GM23338 (cell line): Measurements from ENCODE around the gene IL22RA1. TPM values are rescaled to one million over a fixed set of nuclear protein-coding genes. Genes with fewer than 3 reads are reported as not detected.

Source experiments
- ATAC-seq: fragments of 200-7000 bp; cut with Tn5 transposase; 3 replicates; pipeline ENCODE4 v1.9.1; 2020
- DNase-seq: peaks from one replicate; pipeline ENCODE4 v3.0.0-alpha.2; 2015; ENCODE audit warnings: low spot score
- H2AFZ ChIP-seq: fragments of 200-600 bp; sonication (generic); 2 replicates; pipeline ENCODE4 v1.8.0; 2016; ENCODE audit warnings: antibody characterized with exemption, mild to moderate bottlenecking, moderate library complexity
- H3F3A ChIP-seq: fragments of 200-600 bp; sonication (generic); replicated peaks from 2 replicates; pipeline ENCODE4 v1.8.0; 2017; ENCODE audit warnings: antibody characterized with exemption, mixed run types, low read depth
- H3K27ac ChIP-seq: fragments of 200-600 bp; sonication (generic); 2 replicates; pipeline ENCODE4 v1.6.1; 2016; ENCODE audit warnings: low read depth
- H3K27me3 ChIP-seq: fragments of 200-600 bp; sonication (generic); 2 replicates; pipeline ENCODE4 v1.8.0; 2016; ENCODE audit warnings: mild to moderate bottlenecking, mixed run types, moderate library complexity; ENCODE audit not compliant: insufficient read depth
- H3K36me3 ChIP-seq: fragments of 200-600 bp; sonication (generic); 2 replicates; pipeline ENCODE4 v1.8.0; 2016; ENCODE audit warnings: mild to moderate bottlenecking; ENCODE audit not compliant: insufficient read depth
- H3K4me1 ChIP-seq: fragments of 200-600 bp; sonication (generic); 2 replicates; pipeline ENCODE4 v1.8.0; 2016; ENCODE audit warnings: mild to moderate bottlenecking, moderate library complexity; ENCODE audit not compliant: insufficient read depth
- H3K4me2 ChIP-seq: fragments of 200-600 bp; sonication (generic); 2 replicates; pipeline ENCODE4 v1.7.1; 2017; ENCODE audit warnings: mixed run types
- H3K4me3 ChIP-seq: fragments of 200-600 bp; sonication (generic); 2 replicates; pipeline ENCODE4 v1.6.1; 2016; ENCODE audit warnings: mixed run types
- H3K79me2 ChIP-seq: fragments of 200-600 bp; sonication (generic); replicated peaks from 2 replicates; pipeline ENCODE4 v1.8.0; 2017; ENCODE audit warnings: mild to moderate bottlenecking; ENCODE audit not compliant: insufficient read depth
- H3K9me2 ChIP-seq: fragments of 200-600 bp; sonication (generic); 2 replicates; pipeline ENCODE4 v1.8.0; 2017; ENCODE audit not compliant: insufficient read depth
- H4K20me1 ChIP-seq: fragments of 200-600 bp; sonication (generic); replicated peaks from 2 replicates; pipeline ENCODE4 v1.8.0; 2017; ENCODE audit warnings: mild to moderate bottlenecking; ENCODE audit not compliant: insufficient read depth
- H3K27ac Mint-ChIP-seq: 2 replicates; pipeline ENCODE4 v1.8.0; 2020; ENCODE audit warnings: inconsistent platforms, mild to moderate bottlenecking, moderate library complexity, mixed read lengths
- H3K27me3 Mint-ChIP-seq: 3 replicates; pipeline ENCODE4 v1.8.0; 2022; ENCODE audit warnings: low read depth, mild to moderate bottlenecking, moderate library complexity, mixed read lengths, inconsistent platforms; ENCODE audit not compliant: insufficient read depth, poor library complexity
- H3K36me3 Mint-ChIP-seq: 3 replicates; pipeline ENCODE4 v1.8.0; 2021; ENCODE audit warnings: low read depth, mild to moderate bottlenecking, inconsistent platforms, moderate library complexity, mixed read lengths
- H3K4me1 Mint-ChIP-seq: 3 replicates; pipeline ENCODE4 v1.8.0; 2020; ENCODE audit warnings: mild to moderate bottlenecking, inconsistent platforms, mixed read lengths
- H3K4me3 Mint-ChIP-seq: 3 replicates; pipeline ENCODE4 v1.8.0; 2021; ENCODE audit warnings: moderate library complexity, mild to moderate bottlenecking, inconsistent platforms, mixed read lengths
- H3K9me3 Mint-ChIP-seq: 3 replicates; pipeline ENCODE4 v1.8.0; 2020; ENCODE audit warnings: moderate library complexity, mild to moderate bottlenecking, inconsistent platforms, mixed read lengths
- CREB1 ChIP-seq: fragments of 250-450 bp; sonication (Bioruptor Pico); IDR thresholded peaks from 2 replicates; pipeline ENCODE4 v1.5.0; 2020; ENCODE audit warnings: low read depth, mild to moderate bottlenecking, moderate library complexity
- CTCF ChIP-seq, 2 experiments: fragments of 200-600 bp in 1 of 2; sonication (generic) in 1 of 2; conservative IDR thresholded peaks; 2 replicates each; pipeline versions ENCODE4 v1.5.1 to v1.6.1; 2016 to 2017; ENCODE audit warnings: antibody characterized with exemption in 2 of 2, low read depth in 2 of 2, mild to moderate bottlenecking in 2 of 2, moderate library complexity in 1 of 2
- EZH2 ChIP-seq: fragments of 200-600 bp; sonication (generic); IDR thresholded peaks from one replicate; pipeline ENCODE4 v1.8.0; 2017; ENCODE audit warnings: antibody characterized with exemption, mild to moderate bottlenecking, low read depth; ENCODE audit not compliant: unreplicated experiment
- EZH2phosphoT487 ChIP-seq: fragments of 200-600 bp; sonication (generic); IDR thresholded peaks from one replicate; pipeline ENCODE4 v1.8.1; 2018; ENCODE audit warnings: antibody characterized with exemption; ENCODE audit not compliant: unreplicated experiment
- JUNB ChIP-seq: IDR thresholded peaks from one replicate; pipeline ENCODE4 v1.6.1; 2016; ENCODE audit warnings: antibody characterized with exemption; ENCODE audit not compliant: unreplicated experiment
- NANOG ChIP-seq: IDR thresholded peaks from 2 replicates; pipeline ENCODE4 v1.6.1; 2016; ENCODE audit warnings: antibody characterized with exemption, borderline replicate concordance
- POLR2AphosphoS5 ChIP-seq: IDR thresholded peaks from 2 replicates; pipeline ENCODE4 v1.6.1; 2016; ENCODE audit warnings: antibody characterized with exemption, low read depth
- STAT1 ChIP-seq: IDR thresholded peaks from one replicate; pipeline ENCODE4 v1.6.1; 2016; ENCODE audit warnings: antibody characterized with exemption; ENCODE audit not compliant: unreplicated experiment
- ZNF114 ChIP-seq: fragments of 250-450 bp; sonication (Bioruptor Pico); IDR thresholded peaks from 2 replicates; pipeline ENCODE4 v1.5.0; 2020; ENCODE audit warnings: mild to moderate bottlenecking, moderate library complexity
- ZNF331 ChIP-seq: fragments of 250-450 bp; sonication (Bioruptor Pico); IDR thresholded peaks from 2 replicates; pipeline ENCODE4 v1.5.0; 2020; ENCODE audit warnings: low read depth, mild to moderate bottlenecking, moderate library complexity
- polyA plus RNA-seq: library from polyadenylated mRNA; unstranded; fragments of >200 nt; fragmentation: Nextera tagmentation; extraction: Ambion mirVana; gene quantifications from 2 replicates; pipeline ENCODE4 v1.2.1, GENCODE V29; 2016
- total RNA-seq: library from RNA; depleted of rRNA; stranded (reverse); fragments of >200 nt; shearing (Covaris generic); gene quantifications from 2 replicates; pipeline ENCODE4 v1.2.3, GENCODE V29; 2014
- TF ChIP-seq, protein P1 (sequence below): fragments of 250-450 bp; sonication (Bioruptor Pico); IDR thresholded peaks from 2 replicates; pipeline ENCODE4 v1.5.0; 2020; ENCODE audit warnings: mild to moderate bottlenecking, moderate library complexity
- TF ChIP-seq, protein P2 (sequence below): IDR thresholded peaks from one replicate; pipeline ENCODE4 v1.6.1; 2018; ENCODE audit warnings: antibody characterized with exemption; ENCODE audit not compliant: unreplicated experiment
- TF ChIP-seq, protein P3 (sequence below): IDR thresholded peaks from 2 replicates; pipeline ENCODE4 v1.6.1; 2016; ENCODE audit warnings: antibody characterized with exemption

Gene IL22RA1
- total and polyA plus RNA-seq, 2 experiments from 2014 or later: 0.11 to 0.28 TPM

- H3K4me1 Mint-ChIP-seq: no peaks in the 10 kb centered on the region
- Histone ChIP-seq H3K79me2 (no peaks in the 10 kb centered on the region), H3K36me3 (no peaks in the 10 kb centered on the region), H3K4me1 (no peaks in the 10 kb centered on the region), H3K4me2 (no peak overlapping the region), H3F3A (no peaks in the 10 kb centered on the region), H3K4me3 (no peak overlapping the region), H3K27ac (no peak overlapping the region), H3K9me2 (no peaks in the 10 kb centered on the region), H4K20me1 (no peaks in the 10 kb centered on the region), H3K27me3 (no peaks in the 10 kb centered on the region), H2AFZ (no peak overlapping the region)
- no peak overlapping the region for H3K4me3 Mint-ChIP-seq
- TF ChIP-seq STAT1: no peak
- TF ChIP-seq, protein P1, sequence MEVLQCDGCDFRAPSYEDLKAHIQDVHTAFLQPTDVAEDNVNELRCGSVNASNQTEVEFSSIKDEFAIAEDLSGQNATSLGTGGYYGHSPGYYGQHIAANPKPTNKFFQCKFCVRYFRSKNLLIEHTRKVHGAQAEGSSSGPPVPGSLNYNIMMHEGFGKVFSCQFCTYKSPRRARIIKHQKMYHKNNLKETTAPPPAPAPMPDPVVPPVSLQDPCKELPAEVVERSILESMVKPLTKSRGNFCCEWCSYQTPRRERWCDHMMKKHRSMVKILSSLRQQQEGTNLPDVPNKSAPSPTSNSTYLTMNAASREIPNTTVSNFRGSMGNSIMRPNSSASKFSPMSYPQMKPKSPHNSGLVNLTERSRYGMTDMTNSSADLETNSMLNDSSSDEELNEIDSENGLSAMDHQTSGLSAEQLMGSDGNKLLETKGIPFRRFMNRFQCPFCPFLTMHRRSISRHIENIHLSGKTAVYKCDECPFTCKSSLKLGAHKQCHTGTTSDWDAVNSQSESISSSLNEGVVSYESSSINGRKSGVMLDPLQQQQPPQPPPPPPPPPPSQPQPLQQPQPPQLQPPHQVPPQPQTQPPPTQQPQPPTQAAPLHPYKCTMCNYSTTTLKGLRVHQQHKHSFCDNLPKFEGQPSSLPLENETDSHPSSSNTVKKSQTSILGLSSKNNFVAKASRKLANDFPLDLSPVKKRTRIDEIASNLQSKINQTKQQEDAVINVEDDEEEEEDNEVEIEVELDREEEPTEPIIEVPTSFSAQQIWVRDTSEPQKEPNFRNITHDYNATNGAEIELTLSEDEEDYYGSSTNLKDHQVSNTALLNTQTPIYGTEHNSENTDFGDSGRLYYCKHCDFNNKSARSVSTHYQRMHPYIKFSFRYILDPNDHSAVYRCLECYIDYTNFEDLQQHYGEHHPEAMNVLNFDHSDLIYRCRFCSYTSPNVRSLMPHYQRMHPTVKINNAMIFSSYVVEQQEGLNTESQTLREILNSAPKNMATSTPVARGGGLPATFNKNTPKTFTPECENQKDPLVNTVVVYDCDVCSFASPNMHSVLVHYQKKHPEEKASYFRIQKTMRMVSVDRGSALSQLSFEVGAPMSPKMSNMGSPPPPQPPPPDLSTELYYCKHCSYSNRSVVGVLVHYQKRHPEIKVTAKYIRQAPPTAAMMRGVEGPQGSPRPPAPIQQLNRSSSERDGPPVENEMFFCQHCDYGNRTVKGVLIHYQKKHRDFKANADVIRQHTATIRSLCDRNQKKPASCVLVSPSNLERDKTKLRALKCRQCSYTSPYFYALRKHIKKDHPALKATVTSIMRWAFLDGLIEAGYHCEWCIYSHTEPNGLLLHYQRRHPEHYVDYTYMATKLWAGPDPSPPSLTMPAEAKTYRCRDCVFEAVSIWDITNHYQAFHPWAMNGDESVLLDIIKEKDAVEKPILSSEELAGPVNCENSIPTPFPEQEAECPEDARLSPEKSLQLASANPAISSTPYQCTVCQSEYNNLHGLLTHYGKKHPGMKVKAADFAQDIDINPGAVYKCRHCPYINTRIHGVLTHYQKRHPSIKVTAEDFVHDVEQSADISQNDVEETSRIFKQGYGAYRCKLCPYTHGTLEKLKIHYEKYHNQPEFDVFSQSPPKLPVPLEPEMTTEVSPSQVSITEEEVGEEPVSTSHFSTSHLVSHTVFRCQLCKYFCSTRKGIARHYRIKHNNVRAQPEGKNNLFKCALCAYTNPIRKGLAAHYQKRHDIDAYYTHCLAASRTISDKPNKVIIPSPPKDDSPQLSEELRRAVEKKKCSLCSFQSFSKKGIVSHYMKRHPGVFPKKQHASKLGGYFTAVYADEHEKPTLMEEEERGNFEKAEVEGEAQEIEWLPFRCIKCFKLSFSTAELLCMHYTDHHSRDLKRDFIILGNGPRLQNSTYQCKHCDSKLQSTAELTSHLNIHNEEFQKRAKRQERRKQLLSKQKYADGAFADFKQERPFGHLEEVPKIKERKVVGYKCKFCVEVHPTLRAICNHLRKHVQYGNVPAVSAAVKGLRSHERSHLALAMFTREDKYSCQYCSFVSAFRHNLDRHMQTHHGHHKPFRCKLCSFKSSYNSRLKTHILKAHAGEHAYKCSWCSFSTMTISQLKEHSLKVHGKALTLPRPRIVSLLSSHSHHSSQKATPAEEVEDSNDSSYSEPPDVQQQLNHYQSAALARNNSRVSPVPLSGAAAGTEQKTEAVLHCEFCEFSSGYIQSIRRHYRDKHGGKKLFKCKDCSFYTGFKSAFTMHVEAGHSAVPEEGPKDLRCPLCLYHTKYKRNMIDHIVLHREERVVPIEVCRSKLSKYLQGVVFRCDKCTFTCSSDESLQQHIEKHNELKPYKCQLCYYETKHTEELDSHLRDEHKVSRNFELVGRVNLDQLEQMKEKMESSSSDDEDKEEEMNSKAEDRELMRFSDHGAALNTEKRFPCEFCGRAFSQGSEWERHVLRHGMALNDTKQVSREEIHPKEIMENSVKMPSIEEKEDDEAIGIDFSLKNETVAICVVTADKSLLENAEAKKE (CRISPR knock-in tag): no peak
- no peak for TF ChIP-seq EZH2phosphoT487
- no peak for TF ChIP-seq NANOG
- no peak for TF ChIP-seq POLR2AphosphoS5
- TF ChIP-seq JUNB: no peak
- TF ChIP-seq ZNF114 (CRISPR knock-in tag): no peak
- TF ChIP-seq ZNF331 (CRISPR knock-in tag): no peak
- TF ChIP-seq, protein P2, sequence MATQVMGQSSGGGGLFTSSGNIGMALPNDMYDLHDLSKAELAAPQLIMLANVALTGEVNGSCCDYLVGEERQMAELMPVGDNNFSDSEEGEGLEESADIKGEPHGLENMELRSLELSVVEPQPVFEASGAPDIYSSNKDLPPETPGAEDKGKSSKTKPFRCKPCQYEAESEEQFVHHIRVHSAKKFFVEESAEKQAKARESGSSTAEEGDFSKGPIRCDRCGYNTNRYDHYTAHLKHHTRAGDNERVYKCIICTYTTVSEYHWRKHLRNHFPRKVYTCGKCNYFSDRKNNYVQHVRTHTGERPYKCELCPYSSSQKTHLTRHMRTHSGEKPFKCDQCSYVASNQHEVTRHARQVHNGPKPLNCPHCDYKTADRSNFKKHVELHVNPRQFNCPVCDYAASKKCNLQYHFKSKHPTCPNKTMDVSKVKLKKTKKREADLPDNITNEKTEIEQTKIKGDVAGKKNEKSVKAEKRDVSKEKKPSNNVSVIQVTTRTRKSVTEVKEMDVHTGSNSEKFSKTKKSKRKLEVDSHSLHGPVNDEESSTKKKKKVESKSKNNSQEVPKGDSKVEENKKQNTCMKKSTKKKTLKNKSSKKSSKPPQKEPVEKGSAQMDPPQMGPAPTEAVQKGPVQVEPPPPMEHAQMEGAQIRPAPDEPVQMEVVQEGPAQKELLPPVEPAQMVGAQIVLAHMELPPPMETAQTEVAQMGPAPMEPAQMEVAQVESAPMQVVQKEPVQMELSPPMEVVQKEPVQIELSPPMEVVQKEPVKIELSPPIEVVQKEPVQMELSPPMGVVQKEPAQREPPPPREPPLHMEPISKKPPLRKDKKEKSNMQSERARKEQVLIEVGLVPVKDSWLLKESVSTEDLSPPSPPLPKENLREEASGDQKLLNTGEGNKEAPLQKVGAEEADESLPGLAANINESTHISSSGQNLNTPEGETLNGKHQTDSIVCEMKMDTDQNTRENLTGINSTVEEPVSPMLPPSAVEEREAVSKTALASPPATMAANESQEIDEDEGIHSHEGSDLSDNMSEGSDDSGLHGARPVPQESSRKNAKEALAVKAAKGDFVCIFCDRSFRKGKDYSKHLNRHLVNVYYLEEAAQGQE: no peak
- no peak for TF ChIP-seq EZH2
- no peak for TF ChIP-seq CREB1 (CRISPR knock-in tag)
- TF ChIP-seq CTCF (conservative IDR thresholded peaks at IDR 0.05; ENCODE audit: low read depth in 2 of 2): no peak
- TF ChIP-seq, protein P3, sequence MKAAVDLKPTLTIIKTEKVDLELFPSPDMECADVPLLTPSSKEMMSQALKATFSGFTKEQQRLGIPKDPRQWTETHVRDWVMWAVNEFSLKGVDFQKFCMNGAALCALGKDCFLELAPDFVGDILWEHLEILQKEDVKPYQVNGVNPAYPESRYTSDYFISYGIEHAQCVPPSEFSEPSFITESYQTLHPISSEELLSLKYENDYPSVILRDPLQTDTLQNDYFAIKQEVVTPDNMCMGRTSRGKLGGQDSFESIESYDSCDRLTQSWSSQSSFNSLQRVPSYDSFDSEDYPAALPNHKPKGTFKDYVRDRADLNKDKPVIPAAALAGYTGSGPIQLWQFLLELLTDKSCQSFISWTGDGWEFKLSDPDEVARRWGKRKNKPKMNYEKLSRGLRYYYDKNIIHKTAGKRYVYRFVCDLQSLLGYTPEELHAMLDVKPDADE: no peak
- DNase-seq (no peak), ATAC-seq (no peak)
- H3K36me3 Mint-ChIP-seq: no peaks in the 10 kb centered on the region
- H3K27me3 Mint-ChIP-seq: peaks cover 8% of the 10 kb centered on the region
- H3K9me3 Mint-ChIP-seq: no peaks in the 10 kb centered on the region
- no peak overlapping the region for H3K27ac Mint-ChIP-seq
These were observed 21.5 kb downstream of the IL22RA1 start for GRCh38 chr1:24121406-24121805.
